ENCODE data around the gene POLD1.

DNA sequence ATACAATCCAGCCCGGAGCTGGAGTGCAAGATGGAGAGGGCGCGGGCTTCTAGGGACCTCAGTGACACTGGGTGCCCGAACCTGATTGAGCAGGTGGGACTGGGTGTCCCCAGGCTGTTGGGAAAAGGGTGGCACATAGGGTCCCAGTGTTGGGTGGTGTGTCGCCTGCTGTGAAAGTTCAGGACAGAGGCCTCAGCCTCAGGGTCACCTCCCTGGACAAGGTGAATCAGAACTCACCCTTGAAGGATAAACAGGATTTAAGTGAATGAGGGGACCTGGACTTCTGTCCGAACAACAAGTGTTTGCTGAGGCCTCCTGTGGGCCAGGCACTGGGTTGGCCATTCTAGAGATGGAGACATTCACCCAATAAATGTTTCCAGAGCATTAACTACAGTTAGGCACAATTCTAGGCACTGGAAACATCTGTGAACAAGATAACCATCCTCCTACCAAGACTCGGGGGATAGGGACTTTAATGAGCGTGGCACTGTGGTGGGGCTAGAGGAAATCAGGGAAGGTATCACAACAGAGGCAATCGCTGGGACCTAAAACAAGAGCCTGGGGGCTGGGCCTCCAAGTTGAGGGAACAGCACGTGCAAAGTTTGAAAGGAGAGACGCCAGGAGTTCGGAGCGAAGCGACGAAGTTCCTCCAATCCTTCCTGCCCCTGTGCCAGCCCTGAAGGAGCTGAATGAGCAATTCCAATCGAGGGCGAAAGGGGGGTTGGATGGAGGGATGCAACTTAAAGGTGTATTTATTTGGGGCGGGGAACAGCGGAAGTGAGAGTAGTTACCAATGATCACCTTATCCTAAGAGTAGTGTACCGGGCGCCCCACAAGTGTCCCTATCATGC, 921 bp upstream of the POLD1 start:
- TF ChIP-seq POLR2A (IDR thresholded peaks at IDR 0.05) (no peak), POLR2AphosphoS5 (IDR thresholded peaks at IDR 0.05) (no peak)
- TF ChIP-seq, protein P1, sequence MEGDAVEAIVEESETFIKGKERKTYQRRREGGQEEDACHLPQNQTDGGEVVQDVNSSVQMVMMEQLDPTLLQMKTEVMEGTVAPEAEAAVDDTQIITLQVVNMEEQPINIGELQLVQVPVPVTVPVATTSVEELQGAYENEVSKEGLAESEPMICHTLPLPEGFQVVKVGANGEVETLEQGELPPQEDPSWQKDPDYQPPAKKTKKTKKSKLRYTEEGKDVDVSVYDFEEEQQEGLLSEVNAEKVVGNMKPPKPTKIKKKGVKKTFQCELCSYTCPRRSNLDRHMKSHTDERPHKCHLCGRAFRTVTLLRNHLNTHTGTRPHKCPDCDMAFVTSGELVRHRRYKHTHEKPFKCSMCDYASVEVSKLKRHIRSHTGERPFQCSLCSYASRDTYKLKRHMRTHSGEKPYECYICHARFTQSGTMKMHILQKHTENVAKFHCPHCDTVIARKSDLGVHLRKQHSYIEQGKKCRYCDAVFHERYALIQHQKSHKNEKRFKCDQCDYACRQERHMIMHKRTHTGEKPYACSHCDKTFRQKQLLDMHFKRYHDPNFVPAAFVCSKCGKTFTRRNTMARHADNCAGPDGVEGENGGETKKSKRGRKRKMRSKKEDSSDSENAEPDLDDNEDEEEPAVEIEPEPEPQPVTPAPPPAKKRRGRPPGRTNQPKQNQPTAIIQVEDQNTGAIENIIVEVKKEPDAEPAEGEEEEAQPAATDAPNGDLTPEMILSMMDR (IDR thresholded peaks at IDR 0.05) = no peak

All from gastroesophageal sphincter (tissue), 3 donors.